HG02852 (cell line): ENCODE measurements around the gene USP28.

Source experiments
- ATAC-seq: cut with Tn5 transposase; IDR thresholded peaks from one replicate; pipeline ENCODE4 v1.9.1; 2021; ENCODE audit warnings: mild to moderate bottlenecking, moderate library complexity; ENCODE audit not compliant: unreplicated experiment

The USP28 gene

DNA sequence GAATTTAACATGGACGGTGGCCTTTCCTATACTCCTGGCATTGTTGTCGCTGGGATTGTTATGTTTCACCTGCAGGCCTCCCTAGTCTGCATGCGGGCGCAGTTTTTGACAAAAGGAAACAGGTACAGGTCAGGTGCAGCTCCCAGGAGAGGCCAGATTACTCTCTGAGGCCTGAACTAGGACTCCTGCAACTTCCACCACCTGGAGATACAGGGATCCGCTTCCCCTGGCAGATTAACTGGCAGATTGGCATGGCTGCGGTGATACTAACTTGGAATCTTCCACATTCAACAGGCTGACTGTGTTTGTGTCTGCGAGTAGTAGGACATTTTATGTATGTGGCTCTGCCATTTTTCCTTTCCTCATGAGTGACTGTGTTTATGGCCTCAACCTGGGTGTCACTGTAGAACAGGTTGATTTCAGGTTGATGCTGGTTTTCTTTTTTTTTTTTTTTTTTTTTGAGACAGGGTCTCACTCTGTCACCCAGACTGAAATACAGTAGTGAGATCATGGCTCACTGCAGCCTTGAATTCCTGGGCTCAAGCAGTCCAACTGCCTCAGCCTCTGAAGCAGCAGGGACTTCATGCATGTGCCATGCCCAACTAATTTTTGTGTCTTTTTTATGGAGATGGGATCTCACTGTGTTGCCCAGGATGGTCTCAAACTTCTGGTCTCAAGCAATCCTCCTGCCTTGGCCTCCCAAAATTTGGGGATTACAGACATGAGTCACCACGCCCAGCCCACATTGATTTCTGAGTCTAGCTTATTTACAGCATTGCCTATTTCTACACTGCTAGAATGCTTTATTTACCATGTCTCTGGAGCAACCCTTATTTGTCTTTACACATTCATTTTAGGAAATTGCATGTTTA is 1.7 kb upstream of the USP28 start:
- ATAC-seq: no peak

DNA sequence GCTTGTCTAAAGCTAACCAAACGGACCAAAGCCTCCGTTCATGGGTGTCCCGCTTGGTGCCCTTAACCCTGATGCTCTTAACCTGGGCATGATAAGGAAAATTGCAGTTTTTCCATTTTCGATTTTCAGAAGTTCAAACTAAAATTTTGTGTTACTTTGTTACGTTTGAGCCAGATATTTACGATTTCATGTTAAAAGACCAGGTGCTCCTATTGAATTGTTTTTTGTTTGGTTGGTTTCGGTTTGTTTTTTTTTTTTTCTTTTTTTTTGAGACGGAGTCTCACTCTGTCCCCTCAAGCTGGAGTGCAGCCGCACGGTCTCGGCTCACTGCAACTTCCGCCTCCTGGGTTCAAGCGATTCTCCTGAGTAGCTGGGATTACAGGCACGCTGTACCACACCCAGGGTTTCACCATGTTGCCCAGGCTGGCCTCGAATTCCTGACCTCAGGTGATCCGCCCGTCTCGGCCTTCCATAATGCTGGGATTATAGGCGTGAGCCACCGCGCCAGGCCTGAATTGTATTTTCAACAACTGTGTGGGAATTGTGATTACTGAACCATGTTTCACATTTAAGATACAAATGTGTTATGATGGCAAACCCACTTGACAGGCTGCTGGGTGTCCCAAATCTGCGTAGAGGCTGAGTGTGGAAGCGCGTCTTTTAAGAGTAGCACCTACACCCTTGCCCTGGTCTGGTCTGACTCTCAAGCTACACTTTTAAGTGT is 864 bp upstream of the USP28 start:
- no peak for ATAC-seq

DNA sequence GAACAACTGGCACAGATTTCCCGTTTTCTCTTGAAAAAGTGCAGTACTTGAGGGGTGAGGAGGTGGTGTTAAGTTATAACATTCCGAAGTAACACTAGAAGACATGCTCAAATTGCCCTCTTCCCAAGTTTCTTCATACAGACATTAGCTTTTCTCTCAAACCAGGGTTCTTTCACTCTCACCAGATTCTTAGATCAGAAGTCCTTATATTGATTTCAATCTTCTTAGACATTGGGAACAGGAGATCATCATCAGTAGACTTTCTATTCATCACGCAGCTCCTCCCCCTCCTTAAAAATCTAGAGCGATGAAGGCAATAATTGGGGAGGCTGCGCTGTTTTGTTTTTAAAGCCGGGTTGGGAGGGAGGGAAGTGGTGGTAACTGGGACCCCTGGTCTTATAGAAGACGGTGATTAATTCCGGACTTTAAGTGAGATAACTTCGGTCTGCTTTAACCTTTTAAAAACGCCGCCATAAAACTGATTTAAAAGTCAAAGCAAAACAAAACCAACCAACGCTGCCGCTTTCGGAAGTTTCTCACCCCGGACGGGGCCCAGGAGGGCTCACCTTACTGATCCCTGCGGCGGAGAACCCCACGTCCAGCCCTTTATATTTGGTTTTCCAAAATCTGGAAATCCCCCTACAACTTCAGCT is 665 bp downstream of the USP28 start:
- ATAC-seq: peak; percentile 41

DNA sequence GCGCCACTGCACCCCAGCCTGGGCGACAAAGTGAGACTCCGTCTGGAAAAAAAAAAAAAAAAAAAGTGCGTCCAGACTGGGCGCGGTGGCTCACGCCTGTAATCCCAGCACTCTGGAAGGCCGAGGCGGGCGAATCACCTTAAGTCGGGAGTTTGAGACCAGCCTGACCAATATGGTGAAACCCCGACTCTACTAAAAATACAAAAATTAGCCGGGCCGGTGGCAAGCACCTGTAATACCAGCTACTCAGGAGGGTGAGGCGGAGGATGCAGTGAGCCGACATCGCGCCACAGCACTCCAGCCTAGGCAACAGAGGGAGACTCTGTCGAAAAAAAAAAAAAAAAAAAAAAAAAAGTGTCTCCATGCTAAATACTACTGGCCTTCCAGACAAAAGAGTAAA is 1.3 kb downstream of the USP28 start:
- ATAC-seq: no peak

DNA sequence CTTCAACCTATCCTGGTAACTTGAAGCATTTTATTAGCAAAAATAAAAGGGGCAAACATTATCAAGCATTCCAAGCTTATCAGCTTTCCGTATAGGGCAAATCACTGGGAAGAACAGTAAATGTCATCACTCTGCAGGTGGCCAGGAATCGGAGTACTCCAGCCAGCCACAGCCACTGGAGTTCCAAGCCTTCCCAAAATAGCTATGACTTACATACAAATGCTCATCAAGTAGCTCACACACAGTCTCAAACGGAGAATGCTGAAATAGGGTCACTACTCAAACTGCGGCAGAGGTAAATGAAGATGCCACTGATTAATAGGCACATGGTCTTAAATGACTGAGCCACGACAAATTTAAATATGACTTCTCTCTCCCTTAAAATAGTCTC is 2.1 kb downstream of the USP28 start:
- ATAC-seq: no peak

DNA sequence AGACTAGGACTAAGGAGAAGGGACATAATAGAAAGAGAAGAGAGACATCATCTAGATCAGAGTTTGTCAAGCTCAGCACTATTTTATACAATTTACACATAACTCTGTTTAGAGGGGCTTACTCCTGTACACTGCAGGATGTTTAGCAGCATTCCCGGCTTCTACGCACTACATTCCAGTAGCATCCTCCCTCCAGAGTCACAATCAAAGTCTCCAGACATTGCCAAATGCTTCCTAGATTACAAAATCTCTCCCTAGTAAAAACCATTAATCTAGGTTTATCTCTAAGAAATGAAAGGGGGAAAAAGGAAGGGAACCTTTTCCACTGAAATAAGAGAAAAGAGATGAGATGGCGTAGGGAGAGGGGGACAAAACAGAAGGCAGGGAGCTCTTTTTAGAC is 4.0 kb downstream of the USP28 start:
- ATAC-seq: no peak

DNA sequence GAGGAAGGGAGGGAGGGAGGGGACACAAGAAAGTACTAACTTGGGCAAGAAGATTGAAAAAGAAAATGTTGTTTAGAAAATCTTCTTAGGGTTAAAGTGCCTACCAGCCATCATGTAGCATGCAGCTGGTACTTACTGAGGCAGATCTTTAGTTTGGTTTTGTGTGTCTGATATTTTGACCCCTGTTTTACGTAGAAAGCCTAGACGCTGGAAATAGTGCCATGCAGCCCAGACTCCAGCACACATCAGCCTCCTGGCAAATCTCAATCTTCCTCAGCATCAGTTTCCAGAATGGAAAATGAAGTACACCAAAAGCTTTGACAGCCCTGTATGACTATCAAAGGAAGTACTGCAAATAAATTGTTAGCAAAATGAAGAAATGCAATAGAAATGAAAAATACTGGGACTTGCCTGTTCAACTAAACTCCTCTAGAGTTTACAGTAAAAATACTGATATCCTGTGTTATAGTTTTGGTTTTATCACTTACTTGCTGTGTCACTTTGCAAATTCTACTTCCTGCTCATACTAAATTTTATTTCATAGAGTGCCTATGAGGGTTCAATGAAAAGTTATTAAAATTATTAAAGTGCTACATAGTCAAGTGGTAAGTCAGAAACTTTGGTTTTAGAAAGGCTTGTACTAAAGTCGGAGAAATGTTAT is 7.4 kb downstream of the USP28 start:
- no peak for ATAC-seq

DNA sequence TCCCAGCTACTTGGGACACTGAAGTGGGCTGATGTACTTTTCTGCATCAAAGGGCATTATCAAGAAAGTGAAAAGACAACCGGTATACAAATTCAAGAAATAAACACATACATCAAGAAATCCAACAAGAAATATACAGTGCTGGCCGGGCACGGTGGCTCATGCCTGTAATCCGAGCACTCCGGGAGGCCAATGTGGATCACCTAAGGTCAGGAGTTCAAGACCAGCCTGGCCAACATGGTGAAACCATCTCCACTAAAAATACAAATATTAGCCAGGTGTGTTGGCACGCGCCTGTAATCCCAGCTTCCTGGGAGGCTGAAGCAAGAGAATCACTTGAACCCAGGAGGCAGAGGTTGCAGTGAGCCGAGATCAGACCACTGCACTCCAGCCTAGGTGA is 9.5 kb downstream of the USP28 start:
- no peak for ATAC-seq

DNA sequence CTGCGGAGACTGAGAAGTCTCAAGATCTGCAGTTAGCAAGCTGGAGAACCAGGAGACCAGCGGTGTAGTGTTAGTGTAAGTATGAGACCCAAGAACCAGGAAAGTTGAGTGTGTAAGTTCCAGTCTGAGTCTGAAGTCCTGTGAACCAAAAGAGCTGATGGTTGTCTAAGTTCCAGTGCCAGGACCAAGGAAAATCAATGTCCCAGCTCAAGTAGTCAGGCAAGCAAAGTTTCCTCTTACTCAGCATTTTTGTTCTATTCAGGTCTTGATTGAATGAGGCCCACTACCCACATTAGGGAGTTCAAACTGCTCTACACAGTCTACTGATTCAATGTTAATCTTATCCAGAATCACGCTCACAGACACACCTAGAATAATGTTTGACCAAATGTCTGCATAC is 11.0 kb downstream of the USP28 start:
- no peak for ATAC-seq

DNA sequence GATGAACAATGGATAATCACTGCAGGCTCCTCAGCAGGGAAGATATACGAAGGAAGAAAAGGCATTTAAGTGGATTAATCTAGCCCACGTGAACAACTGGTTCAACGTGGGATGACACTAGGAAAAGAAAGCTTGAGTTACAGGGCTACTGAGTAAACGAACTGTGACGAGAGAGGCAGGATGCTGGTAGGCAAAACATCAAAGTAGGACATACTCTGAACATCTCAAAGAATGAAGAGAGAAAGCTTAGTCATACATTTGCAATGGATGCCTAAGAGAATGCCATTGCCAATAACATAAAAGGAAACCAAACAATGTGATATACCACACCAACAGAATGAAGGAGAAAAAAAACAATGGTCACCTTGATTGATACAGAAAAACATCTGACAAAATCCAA is 12.9 kb downstream of the USP28 start:
- ATAC-seq: no peak

DNA sequence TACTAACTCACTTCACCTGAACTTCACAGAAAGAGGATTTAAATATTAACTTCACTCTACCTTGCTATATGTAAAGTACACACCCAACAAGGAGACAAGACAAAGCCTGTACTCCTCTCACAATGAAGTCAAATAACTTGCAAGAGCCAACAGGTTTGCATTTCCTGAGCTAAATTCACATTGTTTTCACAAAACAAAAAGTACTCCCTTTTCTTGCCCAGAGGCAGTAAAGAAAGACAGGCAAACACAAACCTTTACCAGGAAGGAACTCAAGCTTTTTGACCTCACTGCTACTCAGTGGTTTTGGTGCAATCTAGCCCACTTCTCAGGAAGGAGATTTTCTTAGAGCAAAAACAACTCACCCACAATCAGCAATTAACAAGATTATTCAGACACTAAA is 15.7 kb downstream of the USP28 start:
- no peak for ATAC-seq

DNA sequence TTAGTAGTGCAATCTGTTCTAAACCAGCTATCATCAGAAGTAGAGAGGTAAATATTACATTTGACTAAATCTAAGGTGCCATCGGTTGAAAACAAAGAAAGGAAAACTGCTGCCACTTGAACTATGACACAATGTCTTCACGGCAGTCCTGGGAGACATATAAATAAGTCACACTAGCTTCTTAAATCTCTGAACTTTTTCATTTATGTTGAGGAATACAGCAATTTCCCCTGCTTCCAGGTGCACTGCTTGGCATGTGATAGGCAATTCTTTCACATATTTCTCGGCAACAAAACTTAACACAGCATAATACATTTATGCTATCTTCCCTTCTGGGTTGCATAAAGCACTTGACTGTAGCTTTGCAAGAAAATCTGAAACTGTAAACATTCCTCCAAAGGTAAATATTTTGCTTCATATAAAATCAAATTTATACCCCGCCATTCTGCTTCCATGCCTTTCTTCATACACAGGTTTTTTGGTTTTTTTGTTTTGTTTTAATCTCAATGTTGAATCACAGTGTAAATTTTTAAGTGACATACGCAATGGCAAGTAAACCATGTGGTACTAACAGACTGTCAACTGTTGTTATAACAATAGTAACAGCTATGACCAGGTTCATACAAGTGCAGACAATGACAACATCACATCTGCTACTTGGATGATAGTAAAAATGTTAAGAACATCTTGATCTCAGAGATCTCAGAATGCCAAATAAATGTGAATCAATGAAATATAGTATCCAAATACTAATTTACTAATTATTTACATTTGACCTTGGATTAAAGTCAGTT is 18.2 kb downstream of the USP28 start:
- no peak for ATAC-seq

DNA sequence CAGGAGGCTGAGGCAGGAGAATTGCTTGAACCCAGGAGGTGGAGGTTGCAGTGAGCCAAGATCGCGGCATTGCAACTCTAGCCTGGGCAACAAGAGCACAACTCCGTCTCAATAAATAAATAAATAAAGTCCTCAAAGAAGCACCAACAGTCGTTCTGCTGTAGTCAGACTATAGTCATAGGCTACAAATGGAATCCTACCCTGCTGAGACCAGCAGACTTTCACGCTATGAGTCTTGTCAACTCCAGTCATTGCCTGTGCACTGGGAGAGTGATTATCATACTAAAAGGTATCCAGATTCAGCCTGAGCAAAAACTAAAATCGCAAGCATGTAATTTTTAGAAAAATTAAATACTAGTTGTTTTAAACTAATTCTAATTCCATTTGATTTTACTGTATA is 19.6 kb downstream of the USP28 start:
- ATAC-seq: no peak

DNA sequence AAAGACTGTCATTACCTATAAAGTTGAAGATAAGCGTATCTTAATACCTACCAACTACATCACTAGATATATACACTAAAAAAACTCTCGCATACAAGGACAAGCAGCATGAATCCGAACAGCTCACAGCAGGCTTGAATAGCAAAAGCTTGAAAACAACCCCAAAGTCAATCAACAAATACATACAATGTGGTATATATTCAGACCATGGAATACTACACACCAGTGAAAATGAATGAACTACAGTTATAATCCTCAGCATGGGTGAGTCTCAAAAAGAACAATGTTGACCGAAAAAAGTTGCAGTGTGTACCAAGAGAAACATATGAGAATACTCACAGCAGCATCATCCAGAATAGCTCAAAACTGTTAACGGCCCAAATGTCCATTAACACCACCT is 25.2 kb downstream of the USP28 start:
- ATAC-seq: no peak

DNA sequence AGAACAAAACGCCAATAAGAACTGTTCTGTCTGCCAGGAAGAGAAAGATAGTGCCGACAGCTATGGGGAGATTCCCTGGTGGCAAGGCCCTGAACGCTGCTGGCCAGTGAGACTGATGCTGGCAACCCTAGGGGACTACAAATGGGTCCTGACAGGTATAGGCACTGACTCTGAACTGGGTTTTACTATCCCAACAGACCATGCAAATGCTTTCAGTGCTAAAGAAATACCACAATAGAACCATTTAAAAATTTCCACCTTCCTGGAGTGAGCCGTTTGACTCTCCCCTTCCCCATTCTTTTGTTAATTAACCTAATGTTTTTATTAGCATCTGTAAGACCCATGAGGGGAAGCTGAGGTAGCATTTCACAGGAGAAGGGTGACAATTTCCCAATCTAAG is 25.7 kb downstream of the USP28 start:
- no peak for ATAC-seq

DNA sequence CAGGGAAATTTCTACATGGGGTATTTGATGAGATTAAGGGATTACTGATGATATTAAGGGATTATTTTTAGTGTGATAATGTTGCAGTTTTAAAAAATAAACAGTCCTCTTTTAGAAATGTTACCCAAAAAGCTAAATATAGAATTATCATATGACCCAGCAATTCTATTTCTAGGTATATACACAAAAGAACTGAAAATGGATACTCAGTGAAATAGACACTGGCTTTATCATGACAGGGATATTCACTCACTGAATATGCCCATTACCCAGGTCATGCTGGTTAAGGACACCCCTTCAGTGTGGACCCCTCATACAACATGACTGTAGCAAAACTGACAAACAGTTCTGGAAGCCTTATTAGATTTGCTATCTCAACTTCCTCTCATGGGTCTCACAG is 27.8 kb downstream of the USP28 start:
- ATAC-seq: no peak

DNA sequence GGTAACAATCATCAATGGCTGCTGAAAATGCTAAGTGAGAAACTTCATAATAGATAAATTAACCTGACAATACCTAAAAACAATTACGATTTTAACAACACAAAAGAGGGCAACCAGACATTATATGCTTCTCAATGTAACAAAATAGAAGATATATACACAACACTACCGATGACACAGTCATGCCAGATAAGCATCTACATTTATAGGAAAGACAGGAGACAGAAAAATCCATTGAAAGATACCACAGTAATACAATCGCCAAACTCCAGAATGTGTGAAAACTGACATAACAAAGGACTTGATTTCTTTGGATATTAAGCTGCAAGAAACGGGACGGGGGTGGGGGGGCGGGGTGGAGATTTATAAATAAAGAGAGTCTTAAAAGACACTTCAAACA is 28.3 kb downstream of the USP28 start:
- no peak for ATAC-seq

DNA sequence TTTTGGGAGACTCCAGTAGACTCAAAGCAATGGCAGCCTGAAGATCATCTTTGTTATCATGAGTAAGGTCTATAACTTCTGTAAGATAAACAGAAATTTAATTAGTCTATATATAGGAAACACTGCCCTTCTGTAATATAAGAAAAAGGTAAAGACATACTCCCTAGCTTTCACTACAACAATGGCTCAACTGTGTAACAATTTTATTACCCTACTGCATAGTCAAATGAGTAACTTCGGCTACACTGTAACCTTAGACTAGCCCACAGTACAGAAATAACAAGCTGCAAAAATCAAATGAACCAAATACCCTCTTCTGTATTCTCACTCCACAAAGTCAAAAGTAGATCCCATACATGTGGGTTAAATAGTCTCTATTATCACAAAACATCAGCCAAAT is 33.7 kb downstream of the USP28 start:
- ATAC-seq: peak; percentile 21

DNA sequence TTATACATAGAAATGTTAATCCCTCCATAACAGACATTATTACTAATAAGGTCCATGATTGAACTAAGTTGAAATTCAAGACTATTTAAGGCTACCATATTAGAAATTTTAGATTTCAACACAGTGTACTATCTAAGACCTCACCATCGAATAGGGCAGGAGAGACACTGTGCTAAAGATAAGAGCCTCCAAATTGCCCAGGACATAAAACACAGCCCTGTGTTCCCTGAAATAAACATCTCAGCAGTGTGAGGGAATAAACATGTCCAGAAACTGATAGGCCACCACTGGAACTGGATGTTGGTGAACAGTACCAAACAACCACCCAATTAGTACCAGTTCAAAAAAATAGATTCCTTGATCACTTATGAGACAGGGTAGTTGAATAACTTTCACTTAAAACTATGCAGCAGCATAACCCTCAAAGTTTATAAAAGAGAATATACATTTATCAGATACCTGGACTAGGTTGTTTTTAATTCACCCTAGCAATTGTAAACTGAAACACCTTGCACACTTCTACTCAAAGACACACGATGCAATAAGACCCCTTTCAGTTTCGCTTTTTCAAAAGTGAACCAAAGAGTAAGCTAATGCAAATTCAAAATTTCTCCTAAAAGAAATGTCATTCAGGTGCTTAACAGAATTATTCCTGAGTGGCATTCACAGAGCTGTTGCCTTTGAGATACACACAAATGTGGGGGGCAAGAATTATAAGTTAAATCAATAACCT is 34.3 kb downstream of the USP28 start:
- ATAC-seq: peak; percentile 44

DNA sequence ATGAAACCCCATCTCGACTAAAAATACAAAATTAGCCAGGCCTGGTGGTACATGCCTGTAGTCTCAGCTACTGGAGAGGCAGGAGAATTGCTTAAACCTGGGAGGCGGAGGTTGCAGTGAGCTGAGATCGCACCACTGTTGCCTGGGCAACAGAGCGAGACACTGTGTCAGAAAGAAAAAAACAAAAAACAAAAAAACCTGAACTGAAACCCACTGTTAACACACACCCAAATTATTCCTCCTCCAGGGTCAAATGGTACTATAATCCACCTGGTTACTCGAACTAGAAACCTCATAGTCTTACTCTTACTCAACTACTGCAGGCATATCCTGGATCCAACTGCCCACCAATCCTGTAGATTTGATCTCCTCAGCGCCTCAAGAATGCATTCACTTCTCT is 35.5 kb downstream of the USP28 start:
- peak; percentile 91 for ATAC-seq
